ENCODE measurements around the gene TNFAIP8L1.

Gene TNFAIP8L1

DNA sequence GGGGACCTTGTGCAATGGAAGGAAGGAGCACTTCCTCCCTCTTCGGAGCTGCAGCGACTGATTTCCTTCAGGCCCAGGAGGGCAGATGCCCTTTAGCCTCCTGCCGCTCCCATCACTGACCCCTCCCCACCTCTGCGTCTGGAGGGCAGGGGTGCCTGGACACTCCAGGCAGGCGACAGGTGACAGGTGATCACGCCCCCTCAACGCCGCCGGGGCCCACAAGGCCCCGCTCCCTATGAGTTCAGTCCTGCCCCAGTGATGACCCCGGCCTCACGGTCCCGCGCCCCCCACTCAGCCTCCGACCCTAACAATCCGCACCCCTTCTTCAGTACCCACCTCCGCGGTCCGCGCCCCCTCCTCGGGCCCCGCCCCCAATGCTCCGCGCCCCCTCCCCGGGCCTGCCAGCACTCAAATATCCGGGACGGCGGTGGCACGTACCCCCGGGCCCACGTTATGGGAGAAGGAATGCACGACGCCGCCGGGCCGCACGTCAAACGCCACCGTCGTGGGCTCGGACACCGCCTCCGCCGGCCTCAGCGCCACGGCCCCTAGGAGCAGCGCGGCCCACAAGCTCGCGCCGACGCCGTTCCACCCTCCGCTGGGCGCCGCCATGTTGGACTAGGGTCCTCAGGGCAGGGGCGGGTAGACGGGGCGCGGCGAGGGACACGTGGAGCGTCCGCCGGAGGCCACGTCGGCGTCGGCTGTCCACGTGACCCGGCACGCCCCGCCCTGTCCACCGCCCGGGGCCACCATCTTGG is 30.6 kb downstream of the TNFAIP8L1 start, which contains the start of gene MYDGF (continued):
- TF ChIP-seq GLI2 (tag by site-specific recombination; IDR thresholded peaks at IDR 0.05; ENCODE audit: borderline replicate concordance, low read depth) (no peak), IKZF3 (tag by site-specific recombination; IDR thresholded peaks at IDR 0.05) (no peak), ZNF513 (tag by site-specific recombination; IDR thresholded peaks at IDR 0.05) (no peak), ZFP69B (tag by site-specific recombination; IDR thresholded peaks at IDR 0.05) (peak; percentile 80), SP7 (tag by site-specific recombination; IDR thresholded peaks at IDR 0.05) (peak; percentile 49; the same call in 1 of the 2 replicates), ZNF660 (tag by site-specific recombination; IDR thresholded peaks at IDR 0.05) (peak; percentile 41; the same call in 1 of the 2 replicates), ZNF19 (tag by site-specific recombination; IDR thresholded peaks at IDR 0.05; ENCODE audit: low read depth) (no peak), ZNF624 (tag by site-specific recombination; IDR thresholded peaks at IDR 0.05) (no peak), ZNF626 (tag by site-specific recombination; IDR thresholded peaks at IDR 0.05) (no peak), ZNF549 (tag by site-specific recombination; IDR thresholded peaks at IDR 0.05) (no peak), ZNF639 (tag by site-specific recombination; IDR thresholded peaks at IDR 0.05) (no peak), ZNF664 (tag by site-specific recombination; IDR thresholded peaks at IDR 0.05) (no peak), ZNF548 (tag by site-specific recombination; IDR thresholded peaks at IDR 0.05) (no peak), ZNF677 (tag by site-specific recombination; IDR thresholded peaks at IDR 0.05) (no peak), ZNF366 (tag by site-specific recombination; conservative IDR thresholded peaks at IDR 0.05) (no peak), ZNF202 (tag by site-specific recombination; IDR thresholded peaks at IDR 0.05; ENCODE audit: borderline replicate concordance) (no peak), MYNN (tag by site-specific recombination; IDR thresholded peaks at IDR 0.05; ENCODE audit: borderline replicate concordance) (no peak), ZBTB48 (tag by site-specific recombination; IDR thresholded peaks at IDR 0.05) (no peak), INSM2 (tag by site-specific recombination; IDR thresholded peaks at IDR 0.05) (no peak), ZEB2 (tag by site-specific recombination; IDR thresholded peaks at IDR 0.05) (peak; percentile 50), ZNF140 (tag by site-specific recombination; IDR thresholded peaks at IDR 0.05) (no peak), ZNF707 (tag by site-specific recombination; IDR thresholded peaks at IDR 0.05) (no peak), ZIC2 (tag by site-specific recombination; IDR thresholded peaks at IDR 0.05) (0 out of 2 replicates have a peak, but pooled peaks have one; percentile 14), KLF9 (tag by site-specific recombination; IDR thresholded peaks at IDR 0.05; ENCODE audit: low read depth) (peak; percentile 85), ZNF155 (tag by site-specific recombination; IDR thresholded peaks at IDR 0.05) (no peak), ZNF24 (tag by site-specific recombination; IDR thresholded peaks at IDR 0.05) (no peak), ZNF221 (tag by site-specific recombination; IDR thresholded peaks at IDR 0.05; ENCODE audit: borderline replicate concordance) (no peak), ZNF610 (tag by site-specific recombination; IDR thresholded peaks at IDR 0.05; ENCODE audit: borderline replicate concordance) (no peak), REPIN1 (tag by site-specific recombination; IDR thresholded peaks at IDR 0.05; ENCODE audit: low read depth) (no peak), ZBTB8A (tag by site-specific recombination; IDR thresholded peaks at IDR 0.05) (no peak)
- TF ChIP-seq, protein P1, sequence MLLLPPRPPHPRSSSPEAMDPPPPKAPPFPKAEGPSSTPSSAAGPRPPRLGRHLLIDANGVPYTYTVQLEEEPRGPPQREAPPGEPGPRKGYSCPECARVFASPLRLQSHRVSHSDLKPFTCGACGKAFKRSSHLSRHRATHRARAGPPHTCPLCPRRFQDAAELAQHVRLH (tag by site-specific recombination; IDR thresholded peaks at IDR 0.05): no peak
- TF ChIP-seq, protein P2, sequence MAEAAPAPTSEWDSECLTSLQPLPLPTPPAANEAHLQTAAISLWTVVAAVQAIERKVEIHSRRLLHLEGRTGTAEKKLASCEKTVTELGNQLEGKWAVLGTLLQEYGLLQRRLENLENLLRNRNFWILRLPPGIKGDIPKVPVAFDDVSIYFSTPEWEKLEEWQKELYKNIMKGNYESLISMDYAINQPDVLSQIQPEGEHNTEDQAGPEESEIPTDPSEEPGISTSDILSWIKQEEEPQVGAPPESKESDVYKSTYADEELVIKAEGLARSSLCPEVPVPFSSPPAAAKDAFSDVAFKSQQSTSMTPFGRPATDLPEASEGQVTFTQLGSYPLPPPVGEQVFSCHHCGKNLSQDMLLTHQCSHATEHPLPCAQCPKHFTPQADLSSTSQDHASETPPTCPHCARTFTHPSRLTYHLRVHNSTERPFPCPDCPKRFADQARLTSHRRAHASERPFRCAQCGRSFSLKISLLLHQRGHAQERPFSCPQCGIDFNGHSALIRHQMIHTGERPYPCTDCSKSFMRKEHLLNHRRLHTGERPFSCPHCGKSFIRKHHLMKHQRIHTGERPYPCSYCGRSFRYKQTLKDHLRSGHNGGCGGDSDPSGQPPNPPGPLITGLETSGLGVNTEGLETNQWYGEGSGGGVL (tag by site-specific recombination; IDR thresholded peaks at IDR 0.05): peak; percentile 51
- TF ChIP-seq, protein P3, sequence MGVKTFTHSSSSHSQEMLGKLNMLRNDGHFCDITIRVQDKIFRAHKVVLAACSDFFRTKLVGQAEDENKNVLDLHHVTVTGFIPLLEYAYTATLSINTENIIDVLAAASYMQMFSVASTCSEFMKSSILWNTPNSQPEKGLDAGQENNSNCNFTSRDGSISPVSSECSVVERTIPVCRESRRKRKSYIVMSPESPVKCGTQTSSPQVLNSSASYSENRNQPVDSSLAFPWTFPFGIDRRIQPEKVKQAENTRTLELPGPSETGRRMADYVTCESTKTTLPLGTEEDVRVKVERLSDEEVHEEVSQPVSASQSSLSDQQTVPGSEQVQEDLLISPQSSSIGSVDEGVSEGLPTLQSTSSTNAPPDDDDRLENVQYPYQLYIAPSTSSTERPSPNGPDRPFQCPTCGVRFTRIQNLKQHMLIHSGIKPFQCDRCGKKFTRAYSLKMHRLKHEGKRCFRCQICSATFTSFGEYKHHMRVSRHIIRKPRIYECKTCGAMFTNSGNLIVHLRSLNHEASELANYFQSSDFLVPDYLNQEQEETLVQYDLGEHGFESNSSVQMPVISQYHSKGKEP (tag by site-specific recombination; IDR thresholded peaks at IDR 0.05): no peak

All from HEK293 (cell line).